PC-3 (cell line): Measurements from ENCODE around the gene HOXA2. TPM values are rescaled to one million over a fixed set of nuclear protein-coding genes. Genes with fewer than 3 reads are reported as not detected.

ENCODE experiments used
- ATAC-seq: fragments of 200-7000 bp; cut with Tn5 transposase; 2 replicates; pipeline ENCODE4 v1.9.1; 2020; ENCODE audit warnings: mild to moderate bottlenecking, moderate library complexity
- BruUV-seq: library from RNA; stranded (reverse); fragments of 400-500 nt; replicated peaks from 2 replicates; lab custom pipeline; 2021; lab: Mats Ljungman, UMichigan
- CTCF ChIA-PET: fragments of 300-600 bp; sonication (Branson Sonifier 250); formaldehyde crosslinking; loops from one replicate; lab custom pipeline; 2022; ENCODE audit warnings: antibody characterized with exemption; lab: Charles Lee
- POLR2A ChIA-PET: fragments of 300-600 bp; sonication (Branson Sonifier 250); formaldehyde crosslinking; loops from one replicate; lab custom pipeline; 2022; ENCODE audit warnings: antibody characterized with exemption; ENCODE audit not compliant: unreplicated experiment; lab: Charles Lee
- DNase-seq: peaks from one replicate; pipeline ENCODE4 v3.0.0-alpha.2; 2015
- H2AFZ ChIP-seq: fragments of 300-600 bp; sonication (generic); 2 replicates; pipeline ENCODE4 v1.6.0; 2016; ENCODE audit warnings: antibody characterized with exemption, low read length
- H3F3A ChIP-seq: fragments of 300-600 bp; sonication (generic); one replicate; pipeline ENCODE4 v1.6.0; 2017; ENCODE audit warnings: antibody characterized with exemption, low read length, control low read depth, mild to moderate bottlenecking; ENCODE audit not compliant: unreplicated experiment
- H3K27ac ChIP-seq: fragments of 300-600 bp; sonication (generic); 2 replicates; pipeline ENCODE4 v1.5.1; 2016; ENCODE audit warnings: mild to moderate bottlenecking, low read length
- H3K27me3 ChIP-seq: fragments of 300-600 bp; sonication (generic); 2 replicates; pipeline ENCODE4 v1.6.1; 2016; ENCODE audit warnings: low read length, mixed read lengths
- H3K36me3 ChIP-seq: fragments of 300-600 bp; sonication (generic); 2 replicates; pipeline ENCODE4 v1.6.1; 2016; ENCODE audit warnings: low read depth, mixed run types, low read length, mixed read lengths
- H3K4me1 ChIP-seq: fragments of 300-600 bp; sonication (generic); 2 replicates; pipeline ENCODE4 v1.5.1; 2016; ENCODE audit warnings: low read length; ENCODE audit not compliant: insufficient read depth
- H3K4me2 ChIP-seq: fragments of 300-600 bp; sonication (generic); 2 replicates; pipeline ENCODE4 v1.6.0; 2016; ENCODE audit warnings: low read length
- H3K4me3 ChIP-seq: fragments of 300-600 bp; sonication (generic); 2 replicates; pipeline ENCODE4 v1.5.1; 2016; ENCODE audit warnings: mild to moderate bottlenecking, low read length, mixed read lengths
- H3K79me2 ChIP-seq: fragments of 300-600 bp; sonication (generic); 2 replicates; pipeline ENCODE4 v1.6.1; 2017; ENCODE audit warnings: low read length, mixed read lengths
- H3K9ac ChIP-seq: fragments of 300-600 bp; sonication (generic); 2 replicates; pipeline ENCODE4 v1.6.0; 2016; ENCODE audit warnings: mild to moderate bottlenecking, low read length
- H3K9me2 ChIP-seq: fragments of 300-600 bp; sonication (generic); replicated peaks from 2 replicates; pipeline ENCODE4 v1.6.1; 2016; ENCODE audit warnings: mixed run types, low read length, mixed read lengths
- H3K9me3 ChIP-seq: fragments of 300-600 bp; sonication (generic); 2 replicates; pipeline ENCODE4 v1.6.1; 2016; ENCODE audit warnings: low read length, mixed read lengths
- H4K20me1 ChIP-seq: fragments of 300-600 bp; sonication (generic); 2 replicates; pipeline ENCODE4 v1.6.1; 2016; ENCODE audit warnings: low read length, mixed read lengths
- EZH2 ChIP-seq: fragments of 300-600 bp; sonication (generic); IDR thresholded peaks from one replicate; pipeline ENCODE4 v1.6.1; 2017; ENCODE audit warnings: antibody characterized with exemption, mild to moderate bottlenecking, low read length; ENCODE audit not compliant: unreplicated experiment
- EZH2phosphoT487 ChIP-seq: fragments of 300-600 bp; sonication (generic); IDR thresholded peaks from 2 replicates; pipeline ENCODE4 v1.6.1; 2018; ENCODE audit warnings: mild to moderate bottlenecking, antibody characterized with exemption, low read length, borderline replicate concordance
- intact Hi-C: fragments of 100-400 bp; cut with micrococcal nuclease; formaldehyde crosslinking; loops from 2 replicates; pipeline ENCODE4 v1.9.0; 2023
- total RNA-seq: library from RNA; depleted of rRNA; stranded (reverse); fragments of >200 nt; gene quantifications from 2 replicates; pipeline ENCODE4 v1.2.3, GENCODE V29; 2014
- TF ChIP-seq, protein P1 (sequence below): fragments of 300-600 bp; sonication (generic); conservative IDR thresholded peaks from 2 replicates; pipeline ENCODE4 v1.5.1; 2017; ENCODE audit warnings: antibody characterized with exemption, low read depth, mild to moderate bottlenecking, low read length

HOXA2 gene
- total RNA-seq, 1 experiment from 2014 or later, result 0.07 TPM

DNA sequence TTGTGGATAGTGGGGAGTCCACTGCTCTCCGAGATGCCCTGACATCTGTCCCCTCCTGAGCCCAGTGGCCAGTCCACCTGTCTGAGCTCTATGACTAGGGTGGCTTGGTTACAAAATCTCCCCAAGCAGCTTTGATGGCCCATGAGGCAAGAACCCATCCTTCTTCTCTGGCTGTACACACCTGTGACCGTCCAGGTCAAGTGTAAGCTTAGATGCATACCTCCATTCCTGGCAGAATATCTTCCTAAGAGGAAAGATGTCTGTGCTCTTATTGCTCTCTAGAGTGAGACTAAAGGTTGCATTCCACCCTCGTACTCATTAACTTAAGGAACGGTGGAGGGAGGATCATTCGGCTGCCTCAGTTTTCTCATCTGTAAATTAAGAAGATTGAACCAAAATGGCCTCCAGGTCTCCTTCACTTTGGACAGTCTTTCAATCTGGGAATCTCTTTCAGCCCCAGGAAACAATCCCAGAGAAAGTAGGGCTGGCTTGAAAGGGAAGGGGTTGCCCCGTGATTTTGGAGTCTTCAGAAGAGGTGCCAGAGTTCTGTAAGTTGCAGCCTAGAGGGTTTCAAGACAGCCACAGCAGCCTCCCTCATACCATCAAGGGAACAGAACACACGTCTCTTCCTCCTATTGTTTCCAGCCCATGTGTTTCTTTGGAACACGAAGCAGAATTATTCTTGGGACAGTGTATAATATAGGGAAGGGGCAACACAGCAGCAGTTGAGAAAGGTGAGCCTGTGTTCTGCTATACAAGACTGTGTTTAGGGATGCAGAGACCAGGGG lies 22.6 kb upstream of the HOXA2 start:
- Histone ChIP-seq H3F3A (no peaks in the 10 kb centered on the region), H3K4me3 (no peak overlapping the region), H3K4me2 (no peak overlapping the region), H3K79me2 (peaks cover 26% of the 10 kb centered on the region), H3K4me1 (0 out of 2 replicates have a peak, but pooled peaks cover 10% of the 10 kb centered on the region), H4K20me1 (no peaks in the 10 kb centered on the region), H3K27me3 (no peaks in the 10 kb centered on the region), H3K27ac (no peak overlapping the region), H3K9me2 (no peaks in the 10 kb centered on the region), H3K9ac (no peak overlapping the region), H2AFZ (no peak overlapping the region), H3K36me3 (no peaks in the 10 kb centered on the region), H3K9me3 (no peaks in the 10 kb centered on the region)
- no TSS peak for BruUV-seq
- ChIA-PET CTCF (no interaction called here), POLR2A (no interaction called here)
- intact Hi-C loops, result no loop called here
- ATAC-seq (no peak), DNase-seq (no peak)
- TF ChIP-seq EZH2phosphoT487, result no peak
- no peak for TF ChIP-seq EZH2
- TF ChIP-seq, protein P1, sequence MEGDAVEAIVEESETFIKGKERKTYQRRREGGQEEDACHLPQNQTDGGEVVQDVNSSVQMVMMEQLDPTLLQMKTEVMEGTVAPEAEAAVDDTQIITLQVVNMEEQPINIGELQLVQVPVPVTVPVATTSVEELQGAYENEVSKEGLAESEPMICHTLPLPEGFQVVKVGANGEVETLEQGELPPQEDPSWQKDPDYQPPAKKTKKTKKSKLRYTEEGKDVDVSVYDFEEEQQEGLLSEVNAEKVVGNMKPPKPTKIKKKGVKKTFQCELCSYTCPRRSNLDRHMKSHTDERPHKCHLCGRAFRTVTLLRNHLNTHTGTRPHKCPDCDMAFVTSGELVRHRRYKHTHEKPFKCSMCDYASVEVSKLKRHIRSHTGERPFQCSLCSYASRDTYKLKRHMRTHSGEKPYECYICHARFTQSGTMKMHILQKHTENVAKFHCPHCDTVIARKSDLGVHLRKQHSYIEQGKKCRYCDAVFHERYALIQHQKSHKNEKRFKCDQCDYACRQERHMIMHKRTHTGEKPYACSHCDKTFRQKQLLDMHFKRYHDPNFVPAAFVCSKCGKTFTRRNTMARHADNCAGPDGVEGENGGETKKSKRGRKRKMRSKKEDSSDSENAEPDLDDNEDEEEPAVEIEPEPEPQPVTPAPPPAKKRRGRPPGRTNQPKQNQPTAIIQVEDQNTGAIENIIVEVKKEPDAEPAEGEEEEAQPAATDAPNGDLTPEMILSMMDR, result no peak

DNA sequence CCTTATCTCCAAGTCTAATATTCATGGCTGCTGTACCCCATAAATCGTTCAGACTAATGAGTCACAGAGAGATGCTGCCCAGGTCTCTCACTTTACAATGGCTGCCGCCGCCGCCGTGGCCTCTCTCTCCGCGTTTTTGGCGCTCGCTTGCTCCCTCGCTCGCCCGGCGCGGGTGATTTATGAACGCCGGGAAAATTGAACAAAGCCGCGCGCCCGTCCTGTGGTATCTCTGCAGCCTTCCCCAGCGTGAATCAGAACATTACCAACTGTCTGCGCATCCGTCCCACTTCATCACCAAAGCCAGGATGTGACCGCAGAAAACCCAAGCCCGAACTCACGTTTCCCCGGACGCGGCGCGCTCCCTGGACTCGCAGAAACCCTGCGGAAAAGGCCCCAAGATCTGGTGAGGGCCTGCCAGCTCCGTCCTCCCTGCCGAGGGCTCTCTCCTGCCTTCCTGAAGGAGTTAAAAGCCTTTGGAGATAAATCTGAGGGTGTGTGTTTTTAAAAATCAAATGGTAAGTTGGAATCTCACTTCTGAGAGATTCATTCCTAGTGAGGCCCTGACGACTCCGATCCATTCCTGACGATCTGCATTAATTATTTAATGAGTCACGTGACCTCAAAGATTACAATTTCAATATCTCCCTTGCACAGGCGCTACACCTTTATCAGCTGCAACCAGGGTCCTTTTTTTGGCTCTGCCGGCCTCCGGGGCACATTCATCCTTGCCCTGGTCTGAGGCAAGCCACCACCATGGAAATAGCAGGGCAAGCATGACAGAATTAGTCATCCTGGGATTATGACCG lies 21.8 kb upstream of the HOXA2 start:
- Histone ChIP-seq H3K9ac (no peak overlapping the region), H2AFZ (no peak overlapping the region), H3K4me2 (no peak overlapping the region), H3K9me3 (no peaks in the 10 kb centered on the region), H3K4me1 (0 out of 2 replicates have a peak, but pooled peaks cover 4% of the 10 kb centered on the region), H3K27ac (no peak overlapping the region), H3K4me3 (no peak overlapping the region), H3K9me2 (no peaks in the 10 kb centered on the region), H3K27me3 (no peaks in the 10 kb centered on the region), H3K36me3 (no peaks in the 10 kb centered on the region), H3K79me2 (peaks cover 20% of the 10 kb centered on the region), H3F3A (no peaks in the 10 kb centered on the region), H4K20me1 (no peaks in the 10 kb centered on the region)
- DNase-seq, result no peak
- ATAC-seq, result no peak
- intact Hi-C loops, result no loop called here
- TF ChIP-seq EZH2, result no peak
- TF ChIP-seq, protein P1, result no peak
- TF ChIP-seq EZH2phosphoT487, result no peak
- ChIA-PET POLR2A (no interaction called here), CTCF (no interaction called here)
- BruUV-seq, result no TSS peak
